HG03039 (cell line): ENCODE data around the gene OTOP1.
"Not testable (repeated sequence)": the region's sequence is repeated elsewhere in the genome, so short reads cannot be mapped to it uniquely, and the experiment has no call there.

ENCODE experiments used
- ATAC-seq: cut with Tn5 transposase; IDR thresholded peaks from one replicate; pipeline ENCODE4 v1.9.1; 2021; ENCODE audit warnings: mild to moderate bottlenecking, moderate library complexity; ENCODE audit not compliant: unreplicated experiment

OTOP1 gene

GRCh38 chr4:4165701-4166392 lies 60.9 kb downstream of the OTOP1 start:
- not testable (repeated sequence) for ATAC-seq

GRCh38 chr4:4164532-4165173 lies 62.1 kb downstream of the OTOP1 start:
- ATAC-seq = not testable (repeated sequence)

GRCh38 chr4:4162186-4162585 lies 64.5 kb downstream of the OTOP1 start:
- ATAC-seq = not testable (repeated sequence)

DNA sequence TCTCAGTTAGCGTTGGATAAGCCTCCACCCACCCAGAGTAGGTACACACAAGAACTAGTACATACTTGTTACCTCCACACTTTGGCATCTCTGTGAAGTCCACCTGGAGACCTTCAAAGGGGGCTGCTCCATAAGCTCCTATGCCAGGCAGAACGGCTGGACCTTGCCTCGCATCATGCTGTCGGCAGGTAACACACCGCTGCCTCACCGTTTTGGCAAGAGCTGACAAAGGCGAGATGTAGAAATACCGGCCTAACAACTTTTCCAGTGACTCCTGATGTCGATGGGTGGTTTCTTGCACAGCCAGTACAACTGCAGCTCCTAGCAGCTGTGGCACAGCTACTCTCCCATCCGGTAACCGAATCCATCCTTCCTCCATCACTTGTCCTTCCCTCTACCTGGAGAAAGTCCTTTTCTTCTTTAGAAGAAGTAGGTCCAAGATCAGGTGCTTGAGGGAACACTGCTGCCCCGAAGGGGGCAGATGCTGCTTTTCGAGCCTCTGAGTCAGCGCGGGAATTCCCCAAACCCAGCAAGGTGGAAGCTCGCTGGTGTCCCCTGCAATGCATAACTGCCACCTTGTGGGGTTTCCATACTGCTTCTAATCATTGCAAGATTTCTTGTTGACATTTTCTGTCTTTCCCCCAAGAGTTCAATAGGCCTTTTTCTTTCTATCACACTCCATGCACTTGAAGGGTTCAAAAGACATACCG lies 65.6 kb downstream of the OTOP1 start:
- not testable (repeated sequence) for ATAC-seq

DNA sequence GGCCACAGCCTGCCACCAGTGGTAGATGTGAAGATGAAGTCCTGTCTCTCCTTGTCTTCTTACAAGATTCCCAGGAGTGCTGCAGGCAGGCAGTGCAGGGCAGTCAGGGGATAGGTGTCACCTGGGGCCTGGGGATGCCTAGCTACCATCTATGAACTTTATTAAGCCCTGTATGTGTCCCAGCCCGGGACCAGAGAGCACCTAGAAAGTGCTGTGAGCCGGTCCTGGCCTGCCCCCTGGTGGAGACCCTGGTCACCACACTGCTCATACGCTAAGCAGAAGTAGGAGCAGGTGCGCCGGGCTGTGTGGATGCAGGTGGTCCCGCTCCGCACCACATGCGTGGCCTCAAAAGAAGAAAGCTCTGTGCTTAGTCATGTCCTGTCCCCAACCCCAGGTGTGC lies 81.1 kb downstream of the OTOP1 start:
- not testable (repeated sequence) for ATAC-seq

DNA sequence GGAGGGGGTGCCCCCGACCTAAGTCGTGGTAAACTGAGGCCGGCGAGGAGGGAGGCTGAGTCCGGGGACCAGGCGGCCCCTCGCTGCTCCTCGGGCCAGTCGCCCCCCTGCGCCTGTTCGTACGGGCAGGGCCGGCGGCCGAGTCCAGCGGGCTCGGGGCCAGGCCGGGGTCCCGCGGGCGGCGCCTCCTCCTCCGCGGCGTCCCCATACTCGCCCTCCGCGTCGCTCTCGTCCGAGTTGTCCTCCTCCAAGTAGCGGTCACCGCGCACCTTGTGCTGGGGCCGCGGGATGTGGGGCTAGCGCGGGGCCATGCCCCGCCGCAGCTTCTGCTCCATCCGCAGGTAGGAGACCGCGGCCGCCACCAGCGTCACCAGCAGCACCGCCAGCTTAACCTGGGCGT lies 83.4 kb downstream of the OTOP1 start:
- not testable (repeated sequence) for ATAC-seq

DNA sequence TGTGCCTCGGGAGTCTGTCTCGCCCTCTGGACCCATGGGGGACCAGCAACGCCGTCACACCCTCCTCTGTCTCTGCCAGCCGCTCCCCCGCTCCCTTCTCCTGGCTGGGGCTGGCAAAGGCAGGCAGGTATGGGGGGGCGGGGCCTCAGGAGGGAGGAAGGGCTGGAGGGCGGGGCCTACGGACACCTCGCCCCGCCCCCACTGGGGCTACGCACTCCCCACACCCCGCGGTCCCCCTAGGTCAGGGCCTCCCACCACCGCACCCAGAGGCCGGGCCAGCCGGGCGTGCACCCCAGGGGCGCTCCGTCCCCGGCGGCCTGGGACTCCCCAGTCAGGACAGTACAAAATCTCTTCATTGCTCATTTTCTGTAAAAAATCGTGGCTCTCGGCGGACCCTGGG lies 84.0 kb downstream of the OTOP1 start:
- not testable (repeated sequence) for ATAC-seq

- ATAC-seq = not testable (repeated sequence)
Observed at GRCh38 chr4:4141186-4141585, 85.5 kb downstream of the OTOP1 start.
